Measurements from ENCODE around the gene LMO1.

Gene LMO1

DNA sequence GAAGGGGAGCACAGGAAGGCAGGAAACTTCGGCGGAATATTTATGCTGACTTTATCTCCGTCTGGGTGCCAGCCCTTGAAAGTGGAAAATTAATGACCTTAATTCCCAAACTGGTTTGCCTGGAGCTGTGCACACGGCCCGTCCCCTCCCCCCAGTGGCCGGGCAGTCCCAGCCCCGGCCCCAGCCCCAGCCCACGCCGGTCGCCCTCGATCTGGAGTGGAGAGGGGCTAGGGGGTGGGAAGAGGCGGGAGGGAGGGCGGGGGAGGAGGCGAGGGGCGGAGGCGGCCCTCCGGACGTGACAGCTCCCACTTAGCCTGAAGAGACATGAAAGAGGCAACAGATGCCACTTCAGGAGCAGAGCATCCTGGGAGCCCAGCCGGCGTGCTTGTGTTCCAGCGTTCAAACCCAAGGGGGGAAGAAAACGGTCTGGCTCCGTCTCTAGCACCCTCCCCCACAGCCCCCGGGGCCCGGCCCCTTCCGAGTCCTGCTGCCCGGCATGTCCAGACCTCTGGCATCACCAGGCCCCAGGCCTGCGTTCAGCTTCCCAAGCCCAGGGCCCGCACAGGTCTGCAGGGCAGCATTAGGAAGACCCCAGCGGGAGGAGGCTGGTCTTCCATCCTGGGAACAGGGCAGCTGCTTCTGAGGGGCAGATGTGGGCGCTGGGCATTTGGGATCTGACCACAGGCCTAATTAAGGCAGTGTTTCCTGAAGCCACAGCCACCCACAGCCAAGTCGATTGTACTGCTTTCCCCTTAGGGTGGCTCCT is 20.0 kb upstream of the LMO1 start:
- TF ChIP-seq, protein P1, sequence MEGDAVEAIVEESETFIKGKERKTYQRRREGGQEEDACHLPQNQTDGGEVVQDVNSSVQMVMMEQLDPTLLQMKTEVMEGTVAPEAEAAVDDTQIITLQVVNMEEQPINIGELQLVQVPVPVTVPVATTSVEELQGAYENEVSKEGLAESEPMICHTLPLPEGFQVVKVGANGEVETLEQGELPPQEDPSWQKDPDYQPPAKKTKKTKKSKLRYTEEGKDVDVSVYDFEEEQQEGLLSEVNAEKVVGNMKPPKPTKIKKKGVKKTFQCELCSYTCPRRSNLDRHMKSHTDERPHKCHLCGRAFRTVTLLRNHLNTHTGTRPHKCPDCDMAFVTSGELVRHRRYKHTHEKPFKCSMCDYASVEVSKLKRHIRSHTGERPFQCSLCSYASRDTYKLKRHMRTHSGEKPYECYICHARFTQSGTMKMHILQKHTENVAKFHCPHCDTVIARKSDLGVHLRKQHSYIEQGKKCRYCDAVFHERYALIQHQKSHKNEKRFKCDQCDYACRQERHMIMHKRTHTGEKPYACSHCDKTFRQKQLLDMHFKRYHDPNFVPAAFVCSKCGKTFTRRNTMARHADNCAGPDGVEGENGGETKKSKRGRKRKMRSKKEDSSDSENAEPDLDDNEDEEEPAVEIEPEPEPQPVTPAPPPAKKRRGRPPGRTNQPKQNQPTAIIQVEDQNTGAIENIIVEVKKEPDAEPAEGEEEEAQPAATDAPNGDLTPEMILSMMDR (IDR thresholded peaks at IDR 0.05; ENCODE audit: insufficient read depth, low read depth, low read length, missing control alignments), result no peak
- no peak overlapping the region for H3K4me3 ChIP-seq (ENCODE audit: low read depth, low read length)

DNA sequence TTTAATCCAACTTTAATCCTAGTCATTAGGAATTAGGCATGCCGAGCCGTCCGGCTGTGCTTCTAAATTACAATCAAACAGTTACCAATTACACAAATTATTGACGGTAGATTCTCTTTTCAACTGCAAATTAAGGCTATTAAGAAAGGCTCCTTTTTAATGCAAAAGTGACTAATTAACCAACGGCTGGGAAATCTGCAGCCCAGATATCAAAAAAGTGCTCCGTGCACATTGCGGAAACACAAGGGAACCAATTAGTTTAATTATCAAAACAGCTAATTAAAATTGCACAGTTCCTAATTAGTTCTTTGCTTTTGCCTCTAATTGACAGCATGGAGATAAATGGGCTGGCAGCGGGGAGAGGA is 19.4 kb upstream of the LMO1 start:
- TF ChIP-seq, protein P1 (IDR thresholded peaks at IDR 0.05; ENCODE audit: insufficient read depth, low read depth, low read length, missing control alignments), result no peak
- no peak for DNase-seq (ENCODE audit: low read depth)
- H3K4me3 ChIP-seq (ENCODE audit: low read depth, low read length), result no peak overlapping the region

More for the DNA sequence above, 20.0 kb upstream of the LMO1 start:
- DNase-seq (ENCODE audit: low read depth), result no peak

DNA sequence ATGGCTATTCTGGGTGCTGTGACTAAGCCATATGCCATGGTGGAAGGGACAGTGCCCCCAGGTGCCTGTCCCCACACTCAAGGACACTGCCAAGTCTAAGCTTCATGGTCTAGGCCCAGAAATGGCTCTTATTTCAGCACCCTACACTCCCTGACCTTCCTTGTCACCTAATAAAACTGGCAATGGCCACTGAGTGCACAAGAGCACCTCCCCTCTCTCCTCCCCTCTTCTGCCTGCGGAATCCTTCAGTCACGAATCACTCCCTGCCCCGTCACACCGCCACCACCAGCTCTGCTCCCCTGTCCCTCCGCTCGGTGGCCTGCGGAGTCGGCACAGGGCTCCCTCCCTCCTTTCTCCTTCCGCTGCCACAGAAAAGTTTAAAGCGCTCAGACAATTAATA is 19.0 kb upstream of the LMO1 start:
- TF ChIP-seq, protein P1 (IDR thresholded peaks at IDR 0.05; ENCODE audit: insufficient read depth, low read depth, low read length, missing control alignments), result no peak
- DNase-seq (ENCODE audit: low read depth), result no peak
- H3K4me3 ChIP-seq (ENCODE audit: low read depth, low read length), result no peak overlapping the region

DNA sequence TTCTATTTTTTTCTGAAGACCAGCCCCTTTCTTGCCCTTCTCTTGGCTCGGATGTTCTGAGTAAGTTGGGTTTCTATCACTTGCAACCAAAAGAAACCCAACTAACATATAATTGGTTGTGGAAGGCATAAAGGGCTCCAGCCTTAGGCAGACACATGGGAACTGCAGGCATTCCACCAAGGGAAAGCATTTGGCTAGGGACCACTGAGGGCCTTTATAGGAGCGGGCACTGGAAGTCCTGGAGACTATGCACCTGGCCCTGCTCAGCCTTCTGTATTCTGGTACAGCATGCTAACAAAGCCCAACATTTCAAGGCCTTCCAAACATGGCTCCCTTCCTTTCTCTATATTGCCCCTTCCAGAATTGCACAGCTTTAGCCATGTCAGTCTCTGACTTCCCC is 17.6 kb upstream of the LMO1 start:
- TF ChIP-seq, protein P1 (IDR thresholded peaks at IDR 0.05; ENCODE audit: insufficient read depth, low read depth, low read length, missing control alignments), result no peak
- no peak for DNase-seq (ENCODE audit: low read depth)
- no peak overlapping the region for H3K4me3 ChIP-seq (ENCODE audit: low read depth, low read length)

DNA sequence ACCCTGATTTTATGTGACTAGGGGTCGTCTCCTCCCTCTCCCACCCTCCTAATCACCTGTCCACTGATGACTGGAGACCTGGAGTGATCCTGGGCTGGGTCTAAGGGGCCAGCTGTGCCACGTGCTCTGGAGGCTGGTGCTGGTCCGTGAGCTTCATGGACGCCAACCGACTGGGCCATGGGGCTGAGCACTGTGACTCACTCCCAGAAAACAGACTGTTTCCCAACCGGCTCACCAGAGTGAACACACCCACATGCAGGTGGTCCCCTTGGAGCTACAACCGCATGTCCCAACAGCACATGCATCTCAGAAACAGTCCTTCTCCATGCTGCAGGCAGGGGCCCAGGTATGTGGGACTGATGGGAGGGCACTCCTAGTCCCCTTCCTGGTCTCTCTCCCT is 14.0 kb upstream of the LMO1 start:
- DNase-seq (ENCODE audit: low read depth), result no peak
- TF ChIP-seq, protein P1 (IDR thresholded peaks at IDR 0.05; ENCODE audit: insufficient read depth, low read depth, low read length, missing control alignments), result no peak
- no peak overlapping the region for H3K4me3 ChIP-seq (ENCODE audit: low read depth, low read length)

DNA sequence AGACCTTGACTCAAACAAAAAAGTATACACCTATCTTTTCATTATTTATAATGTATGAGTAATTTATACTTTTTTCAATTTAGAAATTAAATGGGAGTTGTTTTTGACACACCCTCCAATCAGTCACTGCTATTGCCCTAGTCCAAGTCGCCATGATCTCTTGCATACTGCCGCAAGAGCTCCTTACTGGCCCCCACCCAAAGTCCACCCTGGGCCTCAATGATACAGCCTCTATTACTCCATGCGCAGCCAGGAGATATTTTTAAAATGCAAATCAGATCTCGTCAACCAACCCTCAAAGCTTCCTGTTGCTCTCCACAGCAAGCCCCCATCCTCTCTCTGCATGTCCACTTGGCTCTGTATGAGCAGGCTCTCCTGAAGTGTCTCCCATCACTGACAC is 12.8 kb upstream of the LMO1 start:
- no peak overlapping the region for H3K4me3 ChIP-seq (ENCODE audit: low read depth, low read length)
- TF ChIP-seq, protein P1 (IDR thresholded peaks at IDR 0.05; ENCODE audit: insufficient read depth, low read depth, low read length, missing control alignments), result no peak
- DNase-seq (ENCODE audit: low read depth), result no peak

DNA sequence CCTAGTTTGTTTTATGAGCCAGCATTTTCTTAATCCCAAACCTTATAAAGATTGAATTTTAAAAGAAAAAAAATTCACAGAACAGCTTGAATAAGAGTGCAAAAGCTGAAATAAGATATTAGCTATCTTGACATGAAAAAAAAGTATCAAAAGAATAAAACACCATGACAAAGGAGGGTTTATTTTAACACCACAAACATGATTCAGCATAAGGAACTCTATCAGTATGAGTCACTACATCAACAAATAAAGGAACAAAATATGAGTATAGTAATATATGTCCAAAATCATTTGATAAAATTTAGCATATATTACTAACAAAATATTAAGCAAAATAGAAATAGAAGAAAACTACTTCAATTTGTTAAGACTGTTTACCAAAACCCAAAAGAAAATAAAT is 9.6 kb upstream of the LMO1 start:
- TF ChIP-seq, protein P1 (IDR thresholded peaks at IDR 0.05; ENCODE audit: insufficient read depth, low read depth, low read length, missing control alignments), result no peak
- DNase-seq (ENCODE audit: low read depth), result no peak

More for the DNA sequence above, 9.6 kb upstream of the LMO1 start:
- H3K4me3 ChIP-seq (ENCODE audit: low read depth, low read length), result no peak overlapping the region

Data from GM12865 (cell line).